Kidney (tissue), 14 donors: Measurements from ENCODE around the gene PDE4D. TPM values are rescaled to one million over a fixed set of nuclear protein-coding genes. Genes with fewer than 3 reads are reported as not detected.

Experiments
- DNase-seq, 5 donors: peaks; one replicate each; pipeline ENCODE4 v3.0.0-alpha.2; 2013 to 2020
- FAIRE-seq: peaks from 2 replicates; lab custom pipeline; 2012; peaks lifted over from hg19 to GRCh38; lab: Jason Lieb, UNC
- H3K27ac ChIP-seq, 2 donors: one replicate each; pipeline ENCODE4 v1.7.0; 2013; ENCODE audit warnings: low read depth in 2 of 2, low read length in 2 of 2, inconsistent platforms in 1 of 2
- H3K27me3 ChIP-seq: one replicate; pipeline ENCODE4 v1.7.1; 2013; ENCODE audit warnings: low read length, inconsistent platforms; ENCODE audit not compliant: control insufficient read depth, insufficient read depth
- H3K36me3 ChIP-seq, 3 donors: one replicate each; pipeline versions ENCODE4 v1.7.0 to v1.7.1; 2013; ENCODE audit warnings: low read length in 3 of 3, control low read depth in 1 of 3, inconsistent platforms in 1 of 3; ENCODE audit not compliant: insufficient read depth in 3 of 3, control insufficient read depth in 2 of 3
- H3K4me1 ChIP-seq, 3 donors: one replicate each; pipeline versions ENCODE4 v1.7.0 to v1.7.1; 2013; ENCODE audit warnings: low read length in 3 of 3, inconsistent platforms in 1 of 3, low read depth in 1 of 3; ENCODE audit not compliant: control insufficient read depth in 2 of 3, insufficient read depth in 2 of 3
- H3K4me3 ChIP-seq, 3 donors: one replicate each; pipeline versions ENCODE4 v1.7.0 to v1.8.1; 2013; ENCODE audit warnings: low read length in 3 of 3, control low read depth in 1 of 3, inconsistent platforms in 1 of 3
- H3K9ac ChIP-seq, 3 donors: one replicate each; pipeline versions ENCODE4 v1.7.0 to v1.7.1; 2013; ENCODE audit warnings: low read length in 3 of 3, control low read depth in 1 of 3, inconsistent platforms in 1 of 3
- H3K9me3 ChIP-seq, 3 donors: one replicate each; pipeline versions ENCODE4 v1.7.0 to v1.7.1; 2013; ENCODE audit warnings: low read length in 3 of 3, control low read depth in 1 of 3, inconsistent platforms in 1 of 3; ENCODE audit not compliant: control insufficient read depth in 2 of 3, insufficient read depth in 1 of 3
- CTCF ChIP-seq: IDR thresholded peaks from 3 replicates; pipeline ENCODE4 v1.5.1; 2012; ENCODE audit warnings: mild to moderate bottlenecking, moderate library complexity, borderline replicate concordance; ENCODE audit not compliant: insufficient read depth; ENCODE audit errors: extremely low read depth
- intact Hi-C: fragments of 100-400 bp; cut with DNase I; formaldehyde crosslinking; loops from one replicate; pipeline ENCODE4 v1.11.1; 2022
- polyA plus RNA-seq: library from polyadenylated mRNA; stranded (reverse); fragments of 350-450 nt; fragmentation: Illumina TruSeq; extraction: RNeasy Lipid Tissue Mini Kit (QIAGEN cat#74804); gene quantifications from one replicate; pipeline ENCODE4 v1.2.3, GENCODE V29; 2014; ENCODE audit warnings: low read depth, low replicate concordance; ENCODE audit not compliant: insufficient read depth
- total RNA-seq: library from RNA; stranded (reverse); fragmentation: NEBNext Ultra II Directional; extraction: Animal tissue kit (Norgen Biotek cat#: 25700); gene quantifications from one replicate; pipeline ENCODE4 v1.2.1, GENCODE V29; 2021
- donor health status: control.
- donor health status: control.
- donor health status: control.
- donor health status: control.
- donor health status: control.
- donor health status: DM: yes; HTN: yes; CAD: no.
- donor health status: Normal renal cell carcinoma (clear cell type).

PDE4D gene
- total and polyA plus RNA-seq, 2 donors from 2014 or later = 9.2 to 78.9 TPM

- FAIRE-seq = no peak
- H3K4me1 ChIP-seq = peaks cover 0 to 4% (median 2%) of the 10 kb centered on the region in 3 donors
- no peak overlapping the region for H3K4me3 ChIP-seq
- intact Hi-C loops = no loop called here
- TF ChIP-seq CTCF = no peak
- no peak overlapping the region for H3K27ac ChIP-seq
- H3K9ac ChIP-seq = no peak overlapping the region
- no peaks in the 10 kb centered on the region for H3K27me3 ChIP-seq
- DNase-seq = no peak
- no peaks in the 10 kb centered on the region for H3K36me3 ChIP-seq
- no peaks in the 10 kb centered on the region for H3K9me3 ChIP-seq
Measured at GRCh38 chr5:59241552-59241951, 652.0 kb downstream of the PDE4D start.

- no peak for TF ChIP-seq CTCF
- intact Hi-C loops = no loop called here
- Histone ChIP-seq H3K36me3 (no peaks in the 10 kb centered on the region), H3K4me1 (peaks cover 0 to 4% (median 2%) of the 10 kb centered on the region in 3 donors), H3K27ac (no peak overlapping the region), H3K9me3 (no peaks in the 10 kb centered on the region), H3K27me3 (no peaks in the 10 kb centered on the region), H3K4me3 (no peak overlapping the region), H3K9ac (no peak overlapping the region)
- no peak for FAIRE-seq
- no peak for DNase-seq
Measured at GRCh38 chr5:59241119-59241518, 652.4 kb downstream of the PDE4D start.

- FAIRE-seq = no peak
Measured at GRCh38 chr5:59238126-59238902, 655.2 kb downstream of the PDE4D start.

More at GRCh38 chr5:59238126-59238902, 655.2 kb downstream of the PDE4D start:
- Histone ChIP-seq H3K4me3 (no peak overlapping the region), H3K36me3 (no peaks in the 10 kb centered on the region), H3K9me3 (no peaks in the 10 kb centered on the region), H3K9ac (no peak overlapping the region), H3K4me1 (peaks cover 0 to 4% (median 0%) of the 10 kb centered on the region in 3 donors), H3K27ac (no peak overlapping the region), H3K27me3 (no peaks in the 10 kb centered on the region)
- TF ChIP-seq CTCF = no peak
- intact Hi-C loops = no loop called here
- no peak for DNase-seq
